WI38 (cell line): Measurements from ENCODE around the gene CDT1.

ENCODE experiments used
- H3K4me3 ChIP-seq: 2 replicates; pipeline ENCODE4 v1.5.1; 2011; ENCODE audit warnings: low read depth, mild to moderate bottlenecking, control low read depth, low read length
- TF ChIP-seq, protein P1 (sequence below): IDR thresholded peaks from 2 replicates; pipeline ENCODE4 v1.5.1; 2012; ENCODE audit warnings: low read depth, mild to moderate bottlenecking, control low read depth, low read length

CDT1 gene

GRCh38 chr16:88759245-88759975 is 44.2 kb upstream of the CDT1 start:
- TF ChIP-seq, protein P1, sequence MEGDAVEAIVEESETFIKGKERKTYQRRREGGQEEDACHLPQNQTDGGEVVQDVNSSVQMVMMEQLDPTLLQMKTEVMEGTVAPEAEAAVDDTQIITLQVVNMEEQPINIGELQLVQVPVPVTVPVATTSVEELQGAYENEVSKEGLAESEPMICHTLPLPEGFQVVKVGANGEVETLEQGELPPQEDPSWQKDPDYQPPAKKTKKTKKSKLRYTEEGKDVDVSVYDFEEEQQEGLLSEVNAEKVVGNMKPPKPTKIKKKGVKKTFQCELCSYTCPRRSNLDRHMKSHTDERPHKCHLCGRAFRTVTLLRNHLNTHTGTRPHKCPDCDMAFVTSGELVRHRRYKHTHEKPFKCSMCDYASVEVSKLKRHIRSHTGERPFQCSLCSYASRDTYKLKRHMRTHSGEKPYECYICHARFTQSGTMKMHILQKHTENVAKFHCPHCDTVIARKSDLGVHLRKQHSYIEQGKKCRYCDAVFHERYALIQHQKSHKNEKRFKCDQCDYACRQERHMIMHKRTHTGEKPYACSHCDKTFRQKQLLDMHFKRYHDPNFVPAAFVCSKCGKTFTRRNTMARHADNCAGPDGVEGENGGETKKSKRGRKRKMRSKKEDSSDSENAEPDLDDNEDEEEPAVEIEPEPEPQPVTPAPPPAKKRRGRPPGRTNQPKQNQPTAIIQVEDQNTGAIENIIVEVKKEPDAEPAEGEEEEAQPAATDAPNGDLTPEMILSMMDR, result no peak
- H3K4me3 ChIP-seq, result no peak overlapping the region

DNA sequence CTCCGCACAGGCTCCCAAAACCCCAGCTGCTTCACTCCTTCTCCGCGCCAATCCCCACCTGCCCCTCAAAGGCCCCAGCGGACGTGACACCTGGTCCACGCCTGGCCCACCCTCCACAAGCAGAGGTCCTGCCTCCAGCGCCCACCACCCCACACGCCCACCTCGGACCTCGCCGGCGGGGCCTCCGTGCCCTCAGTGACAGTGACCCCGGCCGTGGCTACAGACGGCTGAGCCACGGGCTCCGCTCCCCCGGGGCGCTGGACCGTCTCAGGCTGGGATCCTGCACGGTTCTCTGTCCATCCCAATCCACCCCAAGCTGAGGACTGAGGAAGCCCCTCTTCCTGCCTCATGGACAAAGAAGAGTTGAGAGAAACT is 43.6 kb upstream of the CDT1 start:
- no peak overlapping the region for H3K4me3 ChIP-seq
- TF ChIP-seq, protein P1, result no peak

DNA sequence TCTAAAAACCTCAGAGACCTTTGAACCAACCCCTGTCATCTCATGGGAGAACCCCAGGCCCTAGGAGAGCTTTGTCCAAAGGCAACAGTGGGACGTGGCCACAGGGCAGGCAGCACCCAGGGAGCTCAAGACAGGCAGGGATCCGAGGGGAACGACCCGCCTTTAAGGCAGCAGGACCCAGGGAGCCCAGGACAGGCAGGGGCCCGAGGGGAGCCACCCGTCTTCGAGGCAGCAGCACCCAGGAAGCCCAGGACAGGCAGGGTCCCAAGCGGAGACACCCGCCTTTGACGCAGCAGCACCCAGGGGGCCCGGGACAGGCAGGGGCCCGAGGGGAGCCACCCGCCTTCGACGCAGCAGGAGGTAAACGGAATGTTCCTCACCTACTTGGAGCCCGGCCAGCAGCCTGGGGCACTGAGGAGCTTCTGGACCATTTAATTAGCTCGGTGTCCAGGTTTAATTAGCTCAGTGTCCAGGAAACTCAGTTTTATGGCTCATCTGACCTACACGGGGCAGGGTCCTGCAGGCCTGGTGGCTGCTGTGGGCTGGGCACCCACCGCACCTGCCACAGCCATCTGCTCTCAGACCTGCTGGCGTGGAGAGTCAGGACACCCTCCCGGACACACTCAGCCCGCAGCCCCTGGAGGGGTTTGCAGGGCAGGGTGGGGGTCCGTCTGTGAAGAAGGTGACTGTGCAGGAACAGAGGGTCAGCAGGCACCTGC is 43.0 kb upstream of the CDT1 start:
- TF ChIP-seq, protein P1, result no peak
- no peak overlapping the region for H3K4me3 ChIP-seq

DNA sequence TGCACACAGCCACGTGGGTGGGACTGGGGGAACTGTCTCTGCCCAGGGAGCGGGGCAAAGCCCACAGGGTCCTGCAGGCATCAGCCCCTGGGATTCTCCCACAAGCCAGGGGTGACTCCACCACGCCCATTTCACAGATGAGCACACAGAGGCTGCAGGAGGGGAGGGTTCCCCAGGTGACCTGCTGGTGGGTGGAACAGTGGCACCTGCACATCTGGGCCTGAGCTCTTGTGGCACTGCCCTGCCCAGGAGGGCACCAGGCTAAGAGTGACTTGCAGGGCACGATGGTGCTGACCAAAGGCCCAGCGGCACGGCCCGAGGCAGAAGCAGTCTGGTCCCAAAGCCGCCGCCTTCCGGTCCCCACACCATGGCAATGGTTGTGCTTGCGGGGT is 42.5 kb upstream of the CDT1 start:
- H3K4me3 ChIP-seq, result no peak overlapping the region
- TF ChIP-seq, protein P1, result no peak

- TF ChIP-seq, protein P1, result no peak
- no peak overlapping the region for H3K4me3 ChIP-seq
Measured at GRCh38 chr16:88761830-88762229, 41.8 kb upstream of the CDT1 start.

GRCh38 chr16:88762258-88762870 is 41.2 kb upstream of the CDT1 start:
- H3K4me3 ChIP-seq, result no peak overlapping the region
- TF ChIP-seq, protein P1, result no peak

GRCh38 chr16:88762941-88763340 is 40.6 kb upstream of the CDT1 start:
- TF ChIP-seq, protein P1, result no peak
- no peak overlapping the region for H3K4me3 ChIP-seq
